HCT116 (cell line): ENCODE results near the gene PTBP3. TPM values are rescaled to one million over a fixed set of nuclear protein-coding genes. Genes with fewer than 3 reads are reported as not detected.

Experiments
- ATAC-seq: fragments of 200-7000 bp; cut with Tn5 transposase; 2 replicates; pipeline ENCODE4 v1.9.1; 2020; ENCODE audit warnings: mild to moderate bottlenecking, moderate library complexity
- BruUV-seq: library from RNA; stranded (reverse); fragments of 400-500 nt; replicated peaks from 2 replicates; lab custom pipeline; 2021; lab: Mats Ljungman, UMichigan
- CTCF ChIA-PET: fragments of 300-600 bp; sonication (Branson Sonifier 250); formaldehyde crosslinking; loops from one replicate; lab custom pipeline; 2021; ENCODE audit warnings: antibody characterized with exemption; lab: Charles Lee
- POLR2A ChIA-PET: fragments of 300-600, 350-600 bp; sonication (Branson Sonifier 250); formaldehyde crosslinking; loops from one replicate; lab custom pipeline; 2021; ENCODE audit warnings: antibody characterized with exemption; lab: Charles Lee
- RAD21 ChIA-PET, 2 experiments: fragments of 300-600 bp; sonication (Branson Sonifier 250); formaldehyde crosslinking; loops; one replicate each; lab custom pipeline; 2023; ENCODE audit warnings: low total read pairs in 2 of 2; ENCODE audit not compliant: uncharacterized antibody in 2 of 2, unreplicated experiment in 2 of 2, low non-redundant PET in 1 of 2; lab: Charles Lee
- DNase-seq: peaks from one replicate; pipeline ENCODE4 v3.0.0-alpha.2; 2010; ENCODE audit warnings: low read depth, low spot score
- H2AFZ ChIP-seq: fragments of 200-600 bp; shearing (Covaris generic), sonication (generic); 2 replicates; pipeline ENCODE4 v1.6.1; 2017; ENCODE audit warnings: low read depth, mixed run types, mixed read lengths, antibody characterized with exemption, low read length; ENCODE audit not compliant: poor library complexity, severe bottlenecking
- H3K27ac ChIP-seq: 2 replicates; pipeline ENCODE4 v1.5.1; 2012; ENCODE audit warnings: low read depth, low read length
- H3K27me3 ChIP-seq: fragments of 200-600 bp; sonication (generic); 2 replicates; pipeline ENCODE4 v1.6.1; 2016; ENCODE audit warnings: mixed run types, low read length, mixed read lengths; ENCODE audit not compliant: insufficient read depth
- H3K36me3 ChIP-seq, 2 experiments: fragments of 200-500 bp in 1 of 2; fragments of 200-600 bp in 1 of 2; sonication (Bioruptor generic) in 1 of 2; sonication (generic) in 1 of 2; 2 replicates each; pipeline versions ENCODE4 v1.5.1 to v1.6.1; 2014 to 2016; ENCODE audit warnings: low read length in 2 of 2, inconsistent platforms in 1 of 2, mixed read lengths in 1 of 2, mixed run types in 1 of 2; ENCODE audit not compliant: insufficient read depth in 2 of 2, control insufficient read depth in 1 of 2
- H3K4me1 ChIP-seq, 2 experiments: fragments of 200-600 bp in 1 of 2; sonication (generic) in 1 of 2; 2 replicates each; pipeline versions ENCODE4 v1.5.1 to v1.6.1; 2012 to 2017; ENCODE audit warnings: low read length in 2 of 2, inconsistent platforms in 1 of 2, mild to moderate bottlenecking in 1 of 2, mixed read lengths in 1 of 2, mixed run types in 1 of 2, moderate library complexity in 1 of 2; ENCODE audit not compliant: insufficient read depth in 2 of 2, control insufficient read depth in 1 of 2
- H3K4me2 ChIP-seq: fragments of 200-600 bp; sonication (generic); 2 replicates; pipeline ENCODE4 v1.6.1; 2017; ENCODE audit warnings: mixed run types, low read length, mixed read lengths
- H3K4me3 ChIP-seq, 2 experiments: fragments of 200-600 bp in 1 of 2; sonication (generic) in 1 of 2; replicated peaks in 1 of 2; 2 replicates each; pipeline ENCODE4 v1.5.1; 2011 to 2016; ENCODE audit warnings: low read length in 2 of 2, control low read depth in 1 of 2, low read depth in 1 of 2, mild to moderate bottlenecking in 1 of 2, mixed read lengths in 1 of 2, mixed run types in 1 of 2
- H3K79me2 ChIP-seq: fragments of 200-600 bp; sonication (generic); 2 replicates; pipeline ENCODE4 v1.6.1; 2017; ENCODE audit warnings: mild to moderate bottlenecking, mixed run types, low read length, moderate library complexity, mixed read lengths; ENCODE audit not compliant: insufficient read depth
- H3K9ac ChIP-seq: fragments of 200-600 bp; sonication (generic); 2 replicates; pipeline ENCODE4 v1.6.1; 2016; ENCODE audit warnings: low read length, mixed read lengths
- H3K9me2 ChIP-seq: fragments of 200-600 bp; sonication (generic), shearing (Covaris generic); 2 replicates; pipeline ENCODE4 v1.6.1; 2017; ENCODE audit warnings: mixed run types, mild to moderate bottlenecking, moderate library complexity; ENCODE audit not compliant: insufficient read depth
- H3K9me3 ChIP-seq, 2 experiments: fragments of 200-500 bp in 1 of 2; fragments of 200-600 bp in 1 of 2; sonication (Bioruptor generic) in 1 of 2; sonication (generic) in 1 of 2; 2 replicates each; pipeline ENCODE4 v1.6.1; 2014 to 2017; ENCODE audit warnings: low read length in 2 of 2, mixed read lengths in 2 of 2, inconsistent platforms in 1 of 2, low read depth in 1 of 2, mild to moderate bottlenecking in 1 of 2, mixed run types in 1 of 2, moderate library complexity in 1 of 2; ENCODE audit not compliant: control insufficient read depth in 1 of 2, insufficient read depth in 1 of 2
- H4K20me1 ChIP-seq: fragments of 200-600 bp; sonication (generic), shearing (Covaris generic); 2 replicates; pipeline ENCODE4 v1.6.1; 2017; ENCODE audit warnings: mixed run types, mild to moderate bottlenecking, moderate library complexity; ENCODE audit not compliant: insufficient read depth
- EGR1 ChIP-seq: IDR thresholded peaks from 2 replicates; pipeline ENCODE4 v1.6.1; 2012; ENCODE audit warnings: low read depth
- ELF1 ChIP-seq: IDR thresholded peaks from 2 replicates; pipeline ENCODE4 v1.6.1; 2012; ENCODE audit warnings: low read depth, borderline replicate concordance
- JUND ChIP-seq: IDR thresholded peaks from 2 replicates; pipeline ENCODE4 v1.6.1; 2012
- POLR2A ChIP-seq: IDR thresholded peaks from 2 replicates; pipeline ENCODE4 v1.7.0; 2011; ENCODE audit warnings: borderline replicate concordance; ENCODE audit not compliant: insufficient read depth, insufficient read length; ENCODE audit errors: extremely low read depth
- SP1 ChIP-seq: IDR thresholded peaks from 2 replicates; pipeline ENCODE4 v1.6.1; 2012; ENCODE audit warnings: low read depth
- SRF ChIP-seq: IDR thresholded peaks from 2 replicates; pipeline ENCODE4 v1.6.1; 2012; ENCODE audit warnings: low read depth
- YY1 ChIP-seq: IDR thresholded peaks from 2 replicates; pipeline ENCODE4 v1.6.1; 2011; ENCODE audit warnings: low read length, low read depth, moderate library complexity, mild to moderate bottlenecking; ENCODE audit not compliant: insufficient replicate concordance; ENCODE audit errors: extremely low read depth
- intact Hi-C: fragments of 100-400 bp; cut with micrococcal nuclease; formaldehyde crosslinking; loops from 2 replicates; pipeline ENCODE4 v1.10.0; 2022
- total RNA-seq: library from RNA; stranded (reverse); gene quantifications from one replicate; pipeline ENCODE4 v1.2.1, GENCODE V29; 2021; ENCODE audit not compliant: unreplicated experiment
- TF ChIP-seq, protein P1 (sequence below): IDR thresholded peaks from 2 replicates; pipeline ENCODE4 v1.6.1; 2011; ENCODE audit warnings: mild to moderate bottlenecking, low read length, moderate library complexity; ENCODE audit not compliant: insufficient replicate concordance; ENCODE audit errors: extremely low read depth
- TF ChIP-seq, protein P2 (sequence below): IDR thresholded peaks from 2 replicates; pipeline ENCODE4 v1.6.1; 2012
- TF ChIP-seq, protein P3 (sequence below): IDR thresholded peaks from 2 replicates; pipeline ENCODE4 v1.6.1; 2012

PTBP3 gene
- total RNA-seq, 1 experiment from 2014 or later, result 102 TPM

DNA sequence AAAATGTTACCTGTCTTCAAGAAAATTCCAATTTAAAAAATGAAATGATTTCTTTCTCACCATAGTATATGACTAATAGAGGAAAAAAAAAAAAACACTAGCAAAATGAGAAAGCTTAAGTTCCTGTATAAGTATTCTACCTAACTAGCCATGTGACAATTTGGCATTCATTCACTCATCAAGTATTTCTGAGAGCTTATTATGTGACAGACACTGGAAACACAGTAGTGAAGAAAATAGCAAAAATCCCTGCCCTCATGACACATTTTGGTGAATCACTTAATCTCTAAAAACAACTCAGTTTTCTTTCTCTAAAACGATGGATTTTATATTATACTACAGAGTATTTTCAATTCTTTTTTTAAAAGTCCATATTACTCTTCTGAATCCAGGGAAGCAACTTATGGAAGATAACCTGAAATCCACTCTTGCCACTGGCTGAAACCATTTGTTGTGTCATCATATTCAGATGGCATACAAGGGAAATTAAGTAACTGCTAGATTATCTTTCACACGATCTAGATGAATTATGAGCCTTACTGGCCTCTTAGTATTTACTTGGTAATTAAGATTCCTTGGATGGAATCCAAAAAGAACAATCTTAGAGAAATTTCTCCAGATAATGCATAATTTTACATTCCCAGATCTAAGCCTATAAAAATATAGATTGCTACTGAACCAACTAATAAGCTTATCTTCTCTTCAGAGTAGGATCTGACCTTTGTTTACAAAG is 5.5 kb downstream of the PTBP3 start (continued):
- no peak for TF ChIP-seq EGR1
- no peak for TF ChIP-seq JUND
- no peak for TF ChIP-seq SRF
- TF ChIP-seq ELF1, result no peak
- TF ChIP-seq, protein P1, sequence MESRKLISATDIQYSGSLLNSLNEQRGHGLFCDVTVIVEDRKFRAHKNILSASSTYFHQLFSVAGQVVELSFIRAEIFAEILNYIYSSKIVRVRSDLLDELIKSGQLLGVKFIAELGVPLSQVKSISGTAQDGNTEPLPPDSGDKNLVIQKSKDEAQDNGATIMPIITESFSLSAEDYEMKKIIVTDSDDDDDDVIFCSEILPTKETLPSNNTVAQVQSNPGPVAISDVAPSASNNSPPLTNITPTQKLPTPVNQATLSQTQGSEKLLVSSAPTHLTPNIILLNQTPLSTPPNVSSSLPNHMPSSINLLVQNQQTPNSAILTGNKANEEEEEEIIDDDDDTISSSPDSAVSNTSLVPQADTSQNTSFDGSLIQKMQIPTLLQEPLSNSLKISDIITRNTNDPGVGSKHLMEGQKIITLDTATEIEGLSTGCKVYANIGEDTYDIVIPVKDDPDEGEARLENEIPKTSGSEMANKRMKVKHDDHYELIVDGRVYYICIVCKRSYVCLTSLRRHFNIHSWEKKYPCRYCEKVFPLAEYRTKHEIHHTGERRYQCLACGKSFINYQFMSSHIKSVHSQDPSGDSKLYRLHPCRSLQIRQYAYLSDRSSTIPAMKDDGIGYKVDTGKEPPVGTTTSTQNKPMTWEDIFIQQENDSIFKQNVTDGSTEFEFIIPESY, result no peak

DNA sequence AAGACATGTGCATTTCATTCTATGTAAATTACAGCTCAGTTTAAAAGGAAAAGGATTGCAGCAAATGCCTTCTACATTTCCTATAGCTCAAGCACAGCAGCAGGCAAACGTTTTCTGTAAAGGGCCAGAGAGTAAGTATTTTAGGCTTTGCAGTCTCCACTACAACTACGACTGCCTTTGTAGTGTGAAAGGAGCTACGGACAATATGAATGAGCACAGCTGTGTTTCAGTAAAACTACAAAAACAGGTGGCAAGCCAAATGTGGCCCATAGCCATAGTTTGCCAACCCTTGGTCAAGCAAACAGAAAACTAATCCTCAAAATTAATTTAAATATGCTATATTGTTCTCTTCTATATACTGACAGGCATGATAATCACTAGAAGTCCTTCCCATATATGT is 7.2 kb downstream of the PTBP3 start:
- Histone ChIP-seq H3K4me2 (no peak overlapping the region), H4K20me1 (no peaks in the 10 kb centered on the region; the same call in 1 of the 2 replicates), H3K27me3 (no peaks in the 10 kb centered on the region), H3K27ac (no peak overlapping the region), H3K4me1 (peaks cover 6 to 42% of the 10 kb centered on the region in 2 experiments; a peak in 3 of 4 replicates), H3K4me3 (no peak overlapping the region), H3K79me2 (peaks cover 100% of the 10 kb centered on the region), H3K9me2 (no peaks in the 10 kb centered on the region), H3K36me3 (no peaks in the 10 kb centered on the region), H2AFZ (no peak overlapping the region), H3K9ac (no peak overlapping the region), H3K9me3 (no peaks in the 10 kb centered on the region)
- DNase-seq (no peak), ATAC-seq (no peak)
- BruUV-seq, result no TSS peak
- CTCF ChIA-PET, result no interaction called here
- POLR2A ChIA-PET, result no interaction called here
- RAD21 ChIA-PET, result no interaction called here
- intact Hi-C loops, result no loop called here
- TF ChIP-seq, protein P2, sequence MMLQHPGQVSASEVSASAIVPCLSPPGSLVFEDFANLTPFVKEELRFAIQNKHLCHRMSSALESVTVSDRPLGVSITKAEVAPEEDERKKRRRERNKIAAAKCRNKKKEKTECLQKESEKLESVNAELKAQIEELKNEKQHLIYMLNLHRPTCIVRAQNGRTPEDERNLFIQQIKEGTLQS, result no peak
- TF ChIP-seq JUND (no peak), POLR2A (no peak), SRF (no peak), YY1 (no peak), SP1 (no peak), EGR1 (no peak), ELF1 (no peak)
- TF ChIP-seq, protein P3, sequence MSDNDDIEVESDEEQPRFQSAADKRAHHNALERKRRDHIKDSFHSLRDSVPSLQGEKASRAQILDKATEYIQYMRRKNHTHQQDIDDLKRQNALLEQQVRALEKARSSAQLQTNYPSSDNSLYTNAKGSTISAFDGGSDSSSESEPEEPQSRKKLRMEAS, result no peak
